Muscle of arm (tissue), 14 donors: Measurements from ENCODE around the gene RAD21L1. TPM values are rescaled to one million over a fixed set of nuclear protein-coding genes. Genes with fewer than 3 reads are reported as not detected.

ENCODE experiments used
- DNase-seq: peaks from one replicate; pipeline ENCODE4 v3.0.0-alpha.2; 2013
- long read RNA-seq, 11 donors: transcript quantifications; one replicate each; lab custom pipeline, GENCODE V29; 2026
- polyA plus RNA-seq, 12 donors: library from polyadenylated mRNA; unstranded; fragments of 120-200 nt; gene quantifications; one replicate each; pipeline ENCODE4 v1.2.1, GENCODE V29; 2013; ENCODE audit not compliant: insufficient read length in 12 of 12

Gene RAD21L1
- under 1 TPM in 2 of 12 donors, not detected in 10; 0.13 to 0.15 TPM for polyA plus RNA-seq
- long read RNA-seq, donor 1: 0 reads
- long read RNA-seq, donor 2: 0 reads
- long read RNA-seq, donor 3: 0 reads
- long read RNA-seq, donor 4: 0 reads
- long read RNA-seq, donor 5: 0 reads
- long read RNA-seq, donor 6: 0 reads
- long read RNA-seq, donor 7: 0 reads
- long read RNA-seq, donor 8: 0 reads
- long read RNA-seq, donor 9: 0 reads
- long read RNA-seq, donor 10: 0 reads
- long read RNA-seq, donor 11: 0 reads

DNA sequence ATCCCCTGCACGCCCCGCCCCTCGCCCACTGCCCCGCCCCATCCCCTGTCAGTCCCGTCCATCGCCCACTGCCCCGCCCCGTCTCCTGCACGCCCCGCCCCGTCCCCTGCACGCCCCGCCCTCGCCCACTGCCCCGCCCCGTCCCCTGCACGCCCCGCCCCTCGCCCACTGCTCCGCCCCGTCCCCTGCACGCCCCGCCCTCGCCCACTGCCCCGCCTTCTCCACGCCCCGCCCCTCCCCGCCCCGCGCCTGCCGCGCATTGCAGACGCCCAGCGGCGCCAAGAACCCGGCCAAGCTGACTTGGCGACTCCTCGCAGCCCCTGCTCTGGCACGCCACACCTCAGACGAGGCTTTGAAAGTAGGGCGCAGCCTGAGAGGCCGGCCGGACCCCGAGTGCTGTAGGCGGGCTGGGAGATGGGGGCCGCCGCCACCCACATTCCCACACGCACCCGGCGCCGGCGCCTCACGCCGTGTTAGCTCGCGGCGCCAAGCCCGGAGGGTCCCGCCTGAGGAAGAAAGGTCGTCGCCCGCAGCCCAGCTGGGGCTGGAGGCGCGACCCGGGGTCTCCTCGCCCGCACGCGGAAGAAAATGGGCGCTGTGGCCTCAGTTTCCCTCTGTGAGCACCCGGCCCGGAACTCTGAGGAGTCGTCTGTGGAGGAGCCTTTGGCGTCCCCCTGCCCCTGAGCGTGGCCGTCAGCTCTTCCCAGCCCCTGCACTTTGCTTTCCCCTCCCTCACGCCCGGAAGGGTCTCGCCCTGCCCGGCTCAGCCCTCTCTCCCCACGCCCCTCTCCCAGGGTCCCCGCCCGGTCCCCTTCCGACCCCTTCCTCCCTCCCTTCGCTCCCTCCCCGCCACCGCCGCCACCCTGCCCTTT is at the start of gene RAD21L1:
Gene RAD21L1 (plus strand): TSS at position 262 of the 872 bp plus-strand sequence. CDS start 2,410 bp downstream, outside the sequence.
- DNase-seq: peak; percentile 25

DNA sequence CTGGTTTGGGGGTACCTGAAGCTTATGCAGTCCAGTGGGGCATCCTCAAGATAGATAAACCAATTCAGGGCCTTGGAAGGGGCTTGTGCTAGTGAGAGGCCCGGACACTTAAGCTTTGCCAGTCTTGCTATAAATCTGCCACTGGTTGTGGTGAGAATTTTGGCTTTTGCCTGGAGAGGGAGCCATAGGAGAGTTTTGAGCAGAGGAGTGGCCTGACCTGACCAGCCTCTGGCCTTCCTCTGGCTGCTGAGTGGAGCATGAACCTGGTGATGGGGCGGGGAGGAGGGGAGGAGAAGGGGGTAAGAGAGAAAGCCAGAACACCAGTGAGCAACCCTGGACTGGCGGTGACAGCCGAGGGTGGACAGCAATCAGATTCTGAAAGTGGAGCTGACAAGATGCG is 48.2 kb upstream of the RAD21L1 start:
- no peak for DNase-seq

- no peak for DNase-seq
Measured at GRCh38 chr20:1178103-1178502, 47.7 kb upstream of the RAD21L1 start.

GRCh38 chr20:1178623-1179022 is 47.2 kb upstream of the RAD21L1 start:
- DNase-seq: no peak

DNA sequence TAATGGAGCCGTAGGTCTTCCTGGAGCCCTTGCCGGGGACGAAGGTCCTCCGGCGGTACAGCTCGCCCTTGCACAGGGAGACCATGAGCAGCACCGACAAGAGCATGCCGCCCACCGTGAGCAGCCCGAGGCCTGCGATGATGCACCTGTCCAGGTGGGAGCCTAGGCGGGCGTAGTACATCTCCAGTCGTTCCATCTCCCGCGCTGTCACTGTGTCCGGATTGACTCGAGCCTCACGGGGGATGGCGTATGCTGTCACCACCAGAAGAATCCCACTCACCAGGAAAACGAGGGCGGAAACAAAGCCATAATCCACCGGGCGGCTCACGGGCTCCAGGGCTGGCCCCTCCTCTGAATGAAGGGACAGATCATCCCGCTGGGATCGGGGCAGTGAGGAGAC is 44.9 kb upstream of the RAD21L1 start:
- DNase-seq: no peak

GRCh38 chr20:1182106-1182505 is 43.7 kb upstream of the RAD21L1 start:
- no peak for DNase-seq

DNA sequence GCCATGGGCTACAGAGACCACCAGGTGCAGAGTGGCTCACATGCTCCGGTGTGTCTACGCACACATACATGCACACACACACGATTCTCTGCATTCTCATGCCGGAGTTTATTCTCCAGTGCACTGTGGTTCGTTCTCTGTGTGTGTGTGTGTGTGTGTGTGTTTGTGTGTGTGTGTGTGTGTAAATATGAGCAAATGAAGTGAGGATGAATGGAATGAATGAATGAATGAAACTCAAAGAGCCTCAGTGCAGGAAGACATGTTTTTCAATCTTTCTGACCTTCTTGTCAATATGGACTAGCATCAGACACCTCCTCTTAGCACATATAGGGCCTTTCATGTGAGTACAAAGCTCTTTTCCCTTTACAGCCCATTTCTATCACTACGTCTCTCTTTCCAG is 42.7 kb upstream of the RAD21L1 start:
- no peak for DNase-seq

DNA sequence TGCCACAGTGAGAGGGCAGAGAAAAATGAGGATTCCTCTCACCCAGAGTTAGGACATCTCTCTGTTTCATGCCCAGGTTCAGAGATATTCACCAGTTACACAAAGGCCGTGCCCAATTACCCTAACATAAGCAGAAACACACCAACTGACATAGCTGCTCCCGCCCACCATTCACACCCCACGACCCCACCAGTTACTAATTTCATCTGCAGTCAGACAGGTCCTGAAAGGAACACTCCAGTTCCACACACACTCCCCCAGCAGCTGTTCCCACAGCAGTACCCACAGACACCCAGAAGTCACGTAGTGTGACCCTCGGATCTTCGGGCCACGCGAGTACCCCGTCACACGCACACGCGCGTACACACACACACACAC is 41.6 kb upstream of the RAD21L1 start:
- no peak for DNase-seq

DNA sequence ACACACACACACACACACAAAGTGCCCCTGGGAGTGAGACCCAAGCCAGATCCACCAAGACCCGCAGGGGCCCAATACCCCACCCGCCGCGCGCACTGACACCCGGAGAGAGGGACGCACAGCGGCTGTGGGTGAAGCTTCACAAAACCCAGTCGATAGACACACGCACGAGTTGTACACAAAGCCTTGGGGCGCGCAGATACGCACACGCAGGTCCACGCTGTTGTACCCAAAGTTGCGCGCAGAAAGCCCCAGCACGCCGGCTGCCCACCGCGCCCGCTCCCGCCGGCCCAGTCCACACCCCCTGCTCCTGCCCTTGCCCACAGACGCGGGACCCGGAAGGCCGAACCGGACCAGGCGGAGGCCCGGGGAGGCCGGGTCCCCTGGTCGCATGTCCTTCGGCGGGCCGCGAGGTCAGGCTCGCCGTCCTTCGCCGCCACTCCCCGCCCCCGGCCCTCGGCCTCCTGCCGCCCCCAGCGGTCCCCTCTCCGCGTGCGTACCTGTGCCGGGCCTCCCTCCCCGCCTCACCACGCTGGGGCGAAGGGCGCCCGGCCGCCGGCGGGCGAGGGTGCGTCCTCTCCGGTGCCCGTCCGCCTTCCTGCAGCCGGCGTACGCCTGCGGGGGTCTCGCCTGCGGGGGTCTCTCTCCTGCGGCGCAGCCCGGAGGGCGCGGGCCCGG is 41.1 kb upstream of the RAD21L1 start, which contains the start of gene TMEM74B:
Gene TMEM74B (minus strand): TSS at position 344 of the 678 bp plus-strand sequence. CDS start 1,180 bp downstream, outside the sequence.
- no peak for DNase-seq

DNA sequence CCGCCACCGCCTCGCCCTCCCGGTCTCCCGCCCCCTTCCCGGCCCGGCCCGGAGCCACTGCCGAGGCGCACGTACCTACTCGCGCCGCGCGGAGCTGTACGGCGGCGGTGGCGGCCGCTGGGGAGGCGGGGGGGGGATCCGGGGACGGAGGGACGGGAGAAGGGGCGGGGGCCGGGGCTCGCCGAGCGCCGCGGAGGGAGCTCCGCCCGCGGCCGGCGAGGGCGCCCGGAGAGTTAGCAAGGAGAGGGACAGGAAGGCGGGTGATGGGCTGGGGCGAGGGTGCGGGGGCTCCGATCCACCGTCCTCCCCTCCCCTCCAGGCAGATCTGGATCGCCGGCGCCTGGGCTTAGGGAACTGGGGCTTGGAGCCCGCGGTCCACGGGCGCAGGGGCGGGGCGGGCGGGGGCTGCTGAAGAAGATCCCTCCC is 40.5 kb upstream of the RAD21L1 start:
- DNase-seq: no peak

- no peak for DNase-seq
Measured at GRCh38 chr20:1185790-1186334, 40.0 kb upstream of the RAD21L1 start.

DNA sequence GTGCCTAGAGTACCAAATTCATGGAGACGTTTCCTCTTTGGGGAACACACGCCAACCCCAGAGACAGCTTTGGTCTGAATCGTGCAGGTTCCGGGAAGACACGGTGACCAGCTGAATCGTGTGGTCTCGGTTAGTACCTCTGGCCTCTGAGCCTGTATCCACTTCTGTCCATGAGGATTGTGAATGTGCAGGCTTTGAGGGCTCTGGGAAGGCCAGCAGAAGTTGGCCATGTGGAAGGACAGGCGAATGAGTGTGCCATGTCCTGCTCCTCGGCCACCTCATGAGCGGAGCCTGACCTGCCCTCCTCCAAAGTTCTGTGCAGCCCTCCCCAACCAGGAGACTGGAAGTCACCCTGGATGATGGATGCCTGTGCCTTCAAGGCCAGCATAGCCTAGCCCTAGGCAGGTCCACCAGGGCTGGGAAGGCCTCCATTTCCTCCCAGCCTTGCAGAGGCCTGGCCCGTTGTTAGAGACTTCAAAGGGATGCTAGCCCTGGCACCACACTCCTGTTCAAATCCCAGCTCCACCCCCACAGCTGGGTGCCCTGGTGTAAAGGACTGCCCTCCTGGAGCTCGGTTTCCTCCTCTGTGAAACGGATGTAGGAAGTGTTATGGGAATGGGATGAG is 39.4 kb upstream of the RAD21L1 start:
- no peak for DNase-seq

DNA sequence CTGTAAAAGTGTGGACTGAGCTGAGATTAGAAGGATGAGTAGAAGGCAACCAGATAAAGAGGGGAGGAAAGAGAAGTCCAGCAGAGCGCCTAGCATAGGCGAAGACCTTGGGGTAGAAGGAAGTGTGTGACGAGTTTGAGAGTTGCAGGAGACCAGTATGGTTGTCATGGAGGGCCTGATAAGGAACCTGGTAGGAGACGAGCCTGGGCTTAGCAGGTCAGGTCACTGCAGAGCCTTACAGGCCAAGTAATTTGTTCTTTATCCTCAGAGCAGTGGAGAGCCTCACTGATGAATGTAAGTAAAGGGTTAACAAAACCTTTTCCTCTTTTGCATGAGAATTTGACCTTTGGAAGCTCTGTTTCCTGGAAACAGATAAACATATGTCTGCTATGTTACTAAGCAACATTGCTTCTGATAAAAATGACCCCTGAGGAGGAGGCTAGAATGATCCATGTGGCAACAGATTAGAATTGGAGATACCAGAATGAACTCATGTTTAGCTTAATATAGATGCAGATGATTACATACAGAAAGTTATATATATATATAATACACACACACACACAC is 38.2 kb upstream of the RAD21L1 start:
- no peak for DNase-seq

- DNase-seq: no peak
Measured at GRCh38 chr20:1188347-1188746, 37.5 kb upstream of the RAD21L1 start.

DNA sequence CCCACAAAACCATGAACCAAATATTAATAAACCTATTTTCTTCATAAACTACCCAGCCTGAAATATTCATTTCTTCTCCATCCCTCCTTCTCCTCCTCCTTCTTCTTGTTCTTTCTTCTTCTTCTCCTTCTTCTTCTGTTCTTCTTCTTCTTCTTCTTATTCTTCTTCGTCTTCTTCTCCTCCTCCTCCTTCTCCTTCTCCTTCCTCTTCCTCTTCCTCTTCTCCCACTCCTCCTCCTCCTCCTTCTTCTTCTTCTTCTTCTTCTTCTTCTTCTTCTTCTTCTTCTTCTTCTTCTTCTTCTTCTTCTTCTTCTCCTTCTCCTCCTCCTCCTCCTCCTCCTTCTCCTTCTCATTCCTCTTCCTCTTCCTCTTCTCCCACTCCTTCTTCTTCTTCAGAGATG is 36.0 kb upstream of the RAD21L1 start:
- no peak for DNase-seq

- no peak for DNase-seq
Measured at GRCh38 chr20:1190847-1191246, 35.0 kb upstream of the RAD21L1 start.

DNA sequence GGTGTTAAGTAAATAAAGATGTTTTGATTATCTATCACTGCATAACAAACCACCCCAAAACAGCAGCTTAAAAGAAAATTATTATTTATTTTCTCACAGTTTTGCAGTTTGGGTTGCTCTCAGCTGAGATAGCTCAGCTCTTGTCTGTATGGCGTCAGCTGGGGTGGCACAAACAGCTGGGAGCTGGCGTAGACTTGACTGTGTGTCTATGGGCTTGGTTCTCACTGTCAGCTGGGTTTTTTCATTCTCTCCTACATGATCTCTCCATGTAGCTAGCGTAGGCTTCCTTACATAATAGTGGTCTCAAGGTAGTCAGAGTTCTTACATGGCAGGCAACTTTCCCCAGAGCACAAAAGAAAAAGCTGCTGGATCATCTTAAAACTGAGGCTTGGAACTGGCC is 34.5 kb upstream of the RAD21L1 start:
- DNase-seq: no peak

GRCh38 chr20:1195226-1195625 is 30.6 kb upstream of the RAD21L1 start:
- DNase-seq: no peak

GRCh38 chr20:1196634-1197033 is 29.2 kb upstream of the RAD21L1 start:
- no peak for DNase-seq

DNA sequence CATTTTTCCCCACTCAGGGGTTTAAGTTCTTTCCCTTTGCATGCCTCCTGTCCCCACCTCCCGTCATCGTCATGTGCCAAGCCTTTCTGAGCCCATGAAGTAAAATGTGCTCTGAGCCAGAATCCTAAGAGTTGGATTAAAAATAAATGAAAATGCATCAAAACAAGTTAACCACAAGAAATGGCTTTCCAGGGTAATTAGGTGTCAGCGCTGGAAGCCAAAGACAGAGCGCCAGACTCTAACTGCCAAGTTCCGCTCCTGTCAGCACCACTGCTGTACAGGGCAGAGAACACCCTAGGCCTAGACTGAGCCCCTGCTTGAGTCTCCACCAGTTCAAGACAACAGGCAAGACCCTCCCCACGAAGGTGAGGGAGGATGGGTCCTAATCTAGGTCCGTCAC is 28.0 kb upstream of the RAD21L1 start:
- DNase-seq: no peak

- no peak for DNase-seq
Measured at GRCh38 chr20:1198751-1199150, 27.1 kb upstream of the RAD21L1 start.
